ENCODE measurements around the gene LRCH1. TPM values are rescaled to one million over a fixed set of nuclear protein-coding genes. Genes with fewer than 3 reads are reported as not detected.

The LRCH1 gene
- total and polyA plus RNA-seq, 8 donors = 16.1 to 30.5 (median 26.8) TPM

DNA sequence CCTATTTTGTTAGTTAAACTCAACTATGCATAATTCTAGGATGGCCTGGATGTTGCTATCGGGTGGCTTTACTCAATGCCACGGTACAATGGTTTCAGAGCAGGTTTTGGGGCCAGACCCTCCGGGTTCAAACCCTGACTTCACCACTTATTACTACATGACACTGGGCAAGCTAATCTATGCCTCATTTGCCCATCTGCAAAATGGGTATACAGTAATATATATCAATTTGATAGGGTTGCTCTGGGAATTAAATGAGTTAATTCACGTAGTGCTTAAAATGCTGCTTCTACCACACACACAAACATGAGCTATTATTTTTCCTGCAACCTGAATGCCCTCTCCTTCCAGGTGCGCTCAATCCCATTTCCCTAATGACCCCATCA is 243.2 kb downstream of the LRCH1 start:
- Histone ChIP-seq H3K27me3 (no peaks in the 10 kb centered on the region), H3K36me3 (peaks cover 0 to 2% of the 10 kb centered on the region in 2 donors), H3K4me1 (peaks cover 7 to 40% of the 10 kb centered on the region in 2 donors), H3K9me3 (no peaks in the 10 kb centered on the region), H3K27ac (peak overlapping the region; percentile 93 to 94), H3K4me3 (peak overlapping the region; percentile 79 to 87)
- ATAC-seq (no peak), DNase-seq (no peak)
- intact Hi-C loops (cut with DNase I) = no loop called here
- TF ChIP-seq, protein P1, sequence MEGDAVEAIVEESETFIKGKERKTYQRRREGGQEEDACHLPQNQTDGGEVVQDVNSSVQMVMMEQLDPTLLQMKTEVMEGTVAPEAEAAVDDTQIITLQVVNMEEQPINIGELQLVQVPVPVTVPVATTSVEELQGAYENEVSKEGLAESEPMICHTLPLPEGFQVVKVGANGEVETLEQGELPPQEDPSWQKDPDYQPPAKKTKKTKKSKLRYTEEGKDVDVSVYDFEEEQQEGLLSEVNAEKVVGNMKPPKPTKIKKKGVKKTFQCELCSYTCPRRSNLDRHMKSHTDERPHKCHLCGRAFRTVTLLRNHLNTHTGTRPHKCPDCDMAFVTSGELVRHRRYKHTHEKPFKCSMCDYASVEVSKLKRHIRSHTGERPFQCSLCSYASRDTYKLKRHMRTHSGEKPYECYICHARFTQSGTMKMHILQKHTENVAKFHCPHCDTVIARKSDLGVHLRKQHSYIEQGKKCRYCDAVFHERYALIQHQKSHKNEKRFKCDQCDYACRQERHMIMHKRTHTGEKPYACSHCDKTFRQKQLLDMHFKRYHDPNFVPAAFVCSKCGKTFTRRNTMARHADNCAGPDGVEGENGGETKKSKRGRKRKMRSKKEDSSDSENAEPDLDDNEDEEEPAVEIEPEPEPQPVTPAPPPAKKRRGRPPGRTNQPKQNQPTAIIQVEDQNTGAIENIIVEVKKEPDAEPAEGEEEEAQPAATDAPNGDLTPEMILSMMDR (IDR thresholded peaks at IDR 0.05) = no peak

DNA sequence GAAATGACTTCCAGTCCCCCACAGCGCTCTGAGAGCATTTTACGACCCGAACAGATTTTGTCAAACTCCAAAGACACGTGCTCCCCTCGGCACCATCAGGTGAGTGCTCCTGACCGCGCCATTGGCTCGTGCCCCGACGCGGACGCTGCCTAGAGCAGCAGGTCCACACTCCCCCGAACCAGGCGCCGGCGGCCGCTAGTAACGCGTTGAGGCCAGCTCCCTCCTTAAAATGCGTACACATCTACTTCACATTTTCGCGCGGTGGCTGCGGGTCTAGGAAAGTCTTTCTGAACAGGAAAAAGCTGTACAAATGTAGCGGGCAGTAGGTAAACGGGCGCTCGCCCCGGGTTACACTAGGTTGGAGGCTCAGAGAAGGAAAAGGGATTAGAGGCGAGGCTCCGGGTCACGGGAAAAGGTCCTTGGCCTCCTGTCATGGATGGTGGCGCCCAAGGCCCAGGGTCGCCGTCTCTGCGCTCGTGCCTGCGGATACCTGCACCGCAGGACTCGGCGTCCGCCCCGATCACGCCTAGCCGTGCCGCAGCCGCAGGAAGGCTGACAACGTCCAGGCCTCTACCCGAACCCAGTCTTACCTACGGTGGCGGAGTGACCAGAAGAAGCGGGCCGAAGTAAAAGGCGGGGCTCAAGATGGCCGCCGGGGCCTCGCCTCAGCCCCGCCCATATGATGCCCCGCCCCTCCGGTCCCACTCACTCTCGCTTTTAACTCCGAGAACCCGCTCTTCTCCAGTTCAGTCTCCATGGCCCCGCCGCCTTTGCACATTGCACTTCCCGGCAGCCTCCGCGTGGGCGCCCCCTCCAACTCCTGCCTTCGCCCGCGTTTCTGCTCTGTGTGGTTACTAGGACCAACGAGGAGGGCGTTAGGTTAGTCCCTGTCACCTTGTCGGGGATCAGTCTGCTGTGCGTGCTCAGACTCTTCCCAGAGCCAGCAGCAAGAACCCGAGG is 243.8 kb downstream of the LRCH1 start, which contains the start of gene ESD:
Gene ESD, minus strand, starts transcription at position 647 of the 960 bp plus-strand sequence. CDS start 5,748 bp downstream, outside the sequence.
- peak; percentile 91 to 97 (median 94) for DNase-seq
- Histone ChIP-seq H3K27ac (peak within 1 kb of the TSS; percentile 93 to 94), H3K27me3 (no peaks in the 10 kb centered on the region), H3K36me3 (no peaks in the 10 kb centered on the region), H3K9me3 (no peaks in the 10 kb centered on the region), H3K4me3 (peak within 1 kb of the TSS; percentile 79 to 87), H3K4me1 (peaks cover 7 to 40% of the 10 kb centered on the region in 2 donors)
- TF ChIP-seq, protein P1 (IDR thresholded peaks at IDR 0.05) = no peak
- intact Hi-C loops (cut with DNase I) = no loop called here
- ATAC-seq = peak; percentile 97

DNA sequence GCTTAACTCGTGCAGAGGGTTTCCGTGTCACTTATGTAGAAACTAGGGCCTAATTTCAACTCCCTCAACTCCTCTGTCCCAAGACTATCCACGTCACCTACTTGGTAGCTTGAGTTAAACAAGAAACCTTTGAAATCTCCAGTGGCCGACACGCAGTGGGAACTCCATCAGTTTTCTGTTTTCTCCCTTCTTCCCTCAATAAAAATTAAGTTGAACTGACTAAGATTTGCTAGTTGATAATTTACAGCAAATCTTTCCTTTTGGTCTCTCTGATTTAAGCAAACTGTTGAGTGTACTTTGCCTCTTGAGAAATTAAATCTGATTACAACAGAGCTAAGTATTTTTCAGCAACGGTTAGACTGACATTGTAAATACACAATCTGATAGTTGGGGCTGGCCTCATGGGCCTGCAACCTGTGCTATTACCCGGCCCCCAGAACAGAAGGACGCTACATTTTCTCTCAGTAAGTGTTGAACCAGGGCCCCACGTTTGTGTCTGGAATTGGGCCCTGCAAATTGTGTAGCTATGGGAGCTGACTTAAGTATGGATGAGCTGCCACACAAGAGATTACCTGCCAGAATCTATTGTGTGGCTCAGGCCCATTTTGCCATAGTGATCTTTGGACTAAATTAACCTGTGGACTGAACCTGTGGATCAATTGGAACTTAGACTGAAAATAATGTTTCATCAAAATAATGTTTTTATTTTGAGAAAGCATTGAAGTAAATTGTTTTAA is 244.7 kb downstream of the LRCH1 start:
- H3K27ac ChIP-seq = peak overlapping the region; percentile 93 to 94
- ATAC-seq (peak; percentile 8), DNase-seq (no peak)
- H3K9me3 ChIP-seq = no peaks in the 10 kb centered on the region
- peaks cover 7 to 40% of the 10 kb centered on the region in 2 donors for H3K4me1 ChIP-seq
- peak overlapping the region; percentile 79 to 87 for H3K4me3 ChIP-seq
- intact Hi-C loops (cut with DNase I) = no loop called here
- no peaks in the 10 kb centered on the region for H3K36me3 ChIP-seq
- TF ChIP-seq, protein P1 (IDR thresholded peaks at IDR 0.05) = no peak
- no peaks in the 10 kb centered on the region for H3K27me3 ChIP-seq

DNA sequence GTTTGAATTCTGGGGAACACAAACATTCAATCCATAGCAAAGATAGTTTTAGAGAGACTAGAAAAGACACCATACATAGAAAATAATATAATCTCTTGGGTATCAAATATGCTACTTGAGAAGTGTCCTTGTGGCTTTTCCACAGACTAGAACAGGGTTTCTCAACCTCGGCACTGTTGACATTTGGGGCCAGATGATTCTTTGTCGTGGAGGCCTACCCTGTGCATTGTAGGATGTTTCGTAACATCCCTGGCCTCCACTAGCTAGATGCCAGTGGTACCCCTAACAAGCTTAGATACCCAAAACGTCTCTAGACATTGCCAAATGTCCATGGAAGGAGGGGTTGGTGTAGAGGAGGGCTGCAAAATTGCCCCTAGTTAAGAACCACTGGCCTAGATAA is 246.2 kb downstream of the LRCH1 start:
- Histone ChIP-seq H3K27me3 (no peaks in the 10 kb centered on the region), H3K36me3 (no peaks in the 10 kb centered on the region), H3K9me3 (no peaks in the 10 kb centered on the region), H3K4me1 (peaks cover 7 to 28% of the 10 kb centered on the region in 2 donors), H3K4me3 (no peak overlapping the region), H3K27ac (no peak overlapping the region)
- ATAC-seq = no peak
- no peak for DNase-seq
- intact Hi-C loops (cut with DNase I) = no loop called here
- TF ChIP-seq, protein P1 (IDR thresholded peaks at IDR 0.05) = no peak

DNA sequence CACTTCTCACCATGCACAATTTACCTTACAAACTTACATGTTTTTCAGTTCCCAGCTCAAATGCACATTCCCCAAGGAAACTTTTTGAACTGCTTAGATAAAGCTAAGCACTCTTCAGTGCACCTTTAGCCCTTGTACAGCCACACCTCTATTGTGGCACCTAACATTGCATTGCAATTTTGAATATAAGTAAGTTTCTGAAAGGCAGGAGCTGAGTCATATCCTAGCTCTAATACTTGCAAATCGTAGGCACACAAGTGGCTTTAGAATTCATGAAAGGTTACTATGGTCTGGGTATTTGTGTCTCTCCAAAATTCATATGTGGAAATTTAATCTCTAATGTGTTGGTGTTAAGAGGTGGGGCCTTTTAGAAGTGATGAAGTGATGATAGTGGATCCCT is 248.9 kb downstream of the LRCH1 start:
- intact Hi-C loops (cut with DNase I) = no loop called here
- Histone ChIP-seq H3K4me1 (peaks cover 0 to 7% of the 10 kb centered on the region in 2 donors), H3K27ac (no peak overlapping the region), H3K36me3 (no peaks in the 10 kb centered on the region), H3K4me3 (no peak overlapping the region), H3K27me3 (no peaks in the 10 kb centered on the region), H3K9me3 (no peaks in the 10 kb centered on the region)
- DNase-seq = no peak
- TF ChIP-seq, protein P1 (IDR thresholded peaks at IDR 0.05) = no peak
- ATAC-seq = peak; percentile 52

All from left lung (tissue), 10 donors.